HCT116 (cell line): Measurements from ENCODE around the gene SLC6A6. TPM values are rescaled to one million over a fixed set of nuclear protein-coding genes. Genes with fewer than 3 reads are reported as not detected.

ENCODE experiments used
- ATAC-seq: fragments of 200-7000 bp; cut with Tn5 transposase; 2 replicates; pipeline ENCODE4 v1.9.1; 2020; ENCODE audit warnings: mild to moderate bottlenecking, moderate library complexity
- BruUV-seq: library from RNA; stranded (reverse); fragments of 400-500 nt; replicated peaks from 2 replicates; lab custom pipeline; 2021; lab: Mats Ljungman, UMichigan
- CTCF ChIA-PET: fragments of 300-600 bp; sonication (Branson Sonifier 250); formaldehyde crosslinking; loops from one replicate; lab custom pipeline; 2021; ENCODE audit warnings: antibody characterized with exemption; lab: Charles Lee
- POLR2A ChIA-PET: fragments of 300-600, 350-600 bp; sonication (Branson Sonifier 250); formaldehyde crosslinking; loops from one replicate; lab custom pipeline; 2021; ENCODE audit warnings: antibody characterized with exemption; lab: Charles Lee
- RAD21 ChIA-PET, 2 experiments: fragments of 300-600 bp; sonication (Branson Sonifier 250); formaldehyde crosslinking; loops; one replicate each; lab custom pipeline; 2023; ENCODE audit warnings: low total read pairs in 2 of 2; ENCODE audit not compliant: uncharacterized antibody in 2 of 2, unreplicated experiment in 2 of 2, low non-redundant PET in 1 of 2; lab: Charles Lee
- DNase-seq: peaks from one replicate; pipeline ENCODE4 v3.0.0-alpha.2; 2010; ENCODE audit warnings: low read depth, low spot score
- H2AFZ ChIP-seq: fragments of 200-600 bp; shearing (Covaris generic), sonication (generic); 2 replicates; pipeline ENCODE4 v1.6.1; 2017; ENCODE audit warnings: low read depth, mixed run types, mixed read lengths, antibody characterized with exemption, low read length; ENCODE audit not compliant: poor library complexity, severe bottlenecking
- H3K27ac ChIP-seq: 2 replicates; pipeline ENCODE4 v1.5.1; 2012; ENCODE audit warnings: low read depth, low read length
- H3K27me3 ChIP-seq: fragments of 200-600 bp; sonication (generic); 2 replicates; pipeline ENCODE4 v1.6.1; 2016; ENCODE audit warnings: mixed run types, low read length, mixed read lengths; ENCODE audit not compliant: insufficient read depth
- H3K36me3 ChIP-seq, 2 experiments: fragments of 200-500 bp in 1 of 2; fragments of 200-600 bp in 1 of 2; sonication (Bioruptor generic) in 1 of 2; sonication (generic) in 1 of 2; 2 replicates each; pipeline versions ENCODE4 v1.5.1 to v1.6.1; 2014 to 2016; ENCODE audit warnings: low read length in 2 of 2, inconsistent platforms in 1 of 2, mixed read lengths in 1 of 2, mixed run types in 1 of 2; ENCODE audit not compliant: insufficient read depth in 2 of 2, control insufficient read depth in 1 of 2
- H3K4me1 ChIP-seq, 2 experiments: fragments of 200-600 bp in 1 of 2; sonication (generic) in 1 of 2; 2 replicates each; pipeline versions ENCODE4 v1.5.1 to v1.6.1; 2012 to 2017; ENCODE audit warnings: low read length in 2 of 2, inconsistent platforms in 1 of 2, mild to moderate bottlenecking in 1 of 2, mixed read lengths in 1 of 2, mixed run types in 1 of 2, moderate library complexity in 1 of 2; ENCODE audit not compliant: insufficient read depth in 2 of 2, control insufficient read depth in 1 of 2
- H3K4me2 ChIP-seq: fragments of 200-600 bp; sonication (generic); 2 replicates; pipeline ENCODE4 v1.6.1; 2017; ENCODE audit warnings: mixed run types, low read length, mixed read lengths
- H3K4me3 ChIP-seq, 2 experiments: fragments of 200-600 bp in 1 of 2; sonication (generic) in 1 of 2; replicated peaks in 1 of 2; 2 replicates each; pipeline ENCODE4 v1.5.1; 2011 to 2016; ENCODE audit warnings: low read length in 2 of 2, control low read depth in 1 of 2, low read depth in 1 of 2, mild to moderate bottlenecking in 1 of 2, mixed read lengths in 1 of 2, mixed run types in 1 of 2
- H3K79me2 ChIP-seq: fragments of 200-600 bp; sonication (generic); 2 replicates; pipeline ENCODE4 v1.6.1; 2017; ENCODE audit warnings: mild to moderate bottlenecking, mixed run types, low read length, moderate library complexity, mixed read lengths; ENCODE audit not compliant: insufficient read depth
- H3K9ac ChIP-seq: fragments of 200-600 bp; sonication (generic); 2 replicates; pipeline ENCODE4 v1.6.1; 2016; ENCODE audit warnings: low read length, mixed read lengths
- H3K9me2 ChIP-seq: fragments of 200-600 bp; sonication (generic), shearing (Covaris generic); 2 replicates; pipeline ENCODE4 v1.6.1; 2017; ENCODE audit warnings: mixed run types, mild to moderate bottlenecking, moderate library complexity; ENCODE audit not compliant: insufficient read depth
- H3K9me3 ChIP-seq, 2 experiments: fragments of 200-500 bp in 1 of 2; fragments of 200-600 bp in 1 of 2; sonication (Bioruptor generic) in 1 of 2; sonication (generic) in 1 of 2; 2 replicates each; pipeline ENCODE4 v1.6.1; 2014 to 2017; ENCODE audit warnings: low read length in 2 of 2, mixed read lengths in 2 of 2, inconsistent platforms in 1 of 2, low read depth in 1 of 2, mild to moderate bottlenecking in 1 of 2, mixed run types in 1 of 2, moderate library complexity in 1 of 2; ENCODE audit not compliant: control insufficient read depth in 1 of 2, insufficient read depth in 1 of 2
- H4K20me1 ChIP-seq: fragments of 200-600 bp; sonication (generic), shearing (Covaris generic); 2 replicates; pipeline ENCODE4 v1.6.1; 2017; ENCODE audit warnings: mixed run types, mild to moderate bottlenecking, moderate library complexity; ENCODE audit not compliant: insufficient read depth
- ELF1 ChIP-seq: IDR thresholded peaks from 2 replicates; pipeline ENCODE4 v1.6.1; 2012; ENCODE audit warnings: low read depth, borderline replicate concordance
- EZH2 ChIP-seq: fragments of 200-600 bp; sonication (generic); IDR thresholded peaks from 2 replicates; pipeline ENCODE4 v1.6.1; 2017; ENCODE audit warnings: antibody characterized with exemption, mixed run types
- EZH2phosphoT487 ChIP-seq: fragments of 200-600 bp; IDR thresholded peaks from 2 replicates; pipeline ENCODE4 v1.6.1; 2018; ENCODE audit warnings: antibody characterized with exemption, borderline replicate concordance
- JUND ChIP-seq: IDR thresholded peaks from 2 replicates; pipeline ENCODE4 v1.6.1; 2012
- RAD21 ChIP-seq: IDR thresholded peaks from 2 replicates; pipeline ENCODE4 v1.6.1; 2012; ENCODE audit warnings: low read depth, mild to moderate bottlenecking
- SRF ChIP-seq: IDR thresholded peaks from 2 replicates; pipeline ENCODE4 v1.6.1; 2012; ENCODE audit warnings: low read depth
- YY1 ChIP-seq: IDR thresholded peaks from 2 replicates; pipeline ENCODE4 v1.6.1; 2011; ENCODE audit warnings: low read length, low read depth, moderate library complexity, mild to moderate bottlenecking; ENCODE audit not compliant: insufficient replicate concordance; ENCODE audit errors: extremely low read depth
- intact Hi-C: fragments of 100-400 bp; cut with micrococcal nuclease; formaldehyde crosslinking; loops from 2 replicates; pipeline ENCODE4 v1.10.0; 2022
- total RNA-seq: library from RNA; stranded (reverse); gene quantifications from one replicate; pipeline ENCODE4 v1.2.1, GENCODE V29; 2021; ENCODE audit not compliant: unreplicated experiment
- TF ChIP-seq, protein P1 (sequence below): IDR thresholded peaks from 2 replicates; pipeline ENCODE4 v1.6.1; 2011; ENCODE audit warnings: mild to moderate bottlenecking, low read length, moderate library complexity; ENCODE audit not compliant: insufficient replicate concordance; ENCODE audit errors: extremely low read depth
- TF ChIP-seq, protein P2 (sequence below): IDR thresholded peaks from 2 replicates; pipeline ENCODE4 v1.6.1; 2012; ENCODE audit warnings: low read depth

Gene SLC6A6
- total RNA-seq, 1 experiment from 2014 or later: 36.3 TPM

DNA sequence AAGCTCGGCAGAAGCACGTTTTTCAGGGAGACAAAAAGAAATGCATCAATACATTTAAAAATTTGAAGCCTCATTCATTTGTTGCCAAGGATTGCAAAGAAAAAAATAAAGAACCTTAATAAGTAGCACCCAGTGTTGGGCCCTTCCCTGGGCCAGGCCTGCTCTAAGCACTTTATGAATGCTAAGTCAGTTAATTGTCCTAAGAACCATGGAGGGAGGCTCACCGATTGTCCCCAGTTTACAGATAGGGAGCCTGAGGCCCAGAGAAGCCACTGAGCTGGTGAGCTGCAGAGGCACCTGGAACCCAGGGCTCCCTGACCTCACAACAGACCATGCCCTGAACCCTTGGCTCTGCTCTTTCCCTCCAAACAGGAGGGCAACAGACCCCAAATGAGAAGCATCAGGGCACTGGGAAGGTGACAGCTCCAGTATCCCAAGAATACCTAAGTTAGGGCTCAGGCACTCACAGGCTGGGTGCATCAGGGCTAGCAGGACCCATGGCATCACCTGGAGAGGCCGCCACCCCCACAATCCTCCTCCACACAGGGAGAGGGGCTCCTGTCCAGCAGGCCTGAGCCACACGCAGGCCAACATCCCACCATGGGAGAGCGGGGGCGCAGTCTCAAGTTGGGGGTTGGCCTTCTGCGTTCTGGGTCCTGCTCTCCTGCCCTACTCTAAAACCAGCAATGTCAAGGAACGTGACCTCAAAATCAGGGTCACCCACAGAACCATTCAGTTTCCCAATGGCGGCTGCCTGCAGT, 133.8 kb downstream of the SLC6A6 start:
- Histone ChIP-seq H3K9ac (no peak overlapping the region), H3K9me3 (no peaks in the 10 kb centered on the region), H2AFZ (no peak overlapping the region), H3K27me3 (no peaks in the 10 kb centered on the region), H3K4me1 (peaks cover 3 to 19% of the 10 kb centered on the region in 2 experiments; a peak in 3 of 4 replicates)
- ChIA-PET POLR2A (no interaction called here), RAD21 (no interaction called here)
- no peak for DNase-seq
- no peak for TF ChIP-seq ELF1
- no peak for TF ChIP-seq RAD21
- TF ChIP-seq EZH2phosphoT487: no peak
- TF ChIP-seq JUND: no peak
- TF ChIP-seq SRF: no peak
- no peak for TF ChIP-seq EZH2
- TF ChIP-seq, protein P1, sequence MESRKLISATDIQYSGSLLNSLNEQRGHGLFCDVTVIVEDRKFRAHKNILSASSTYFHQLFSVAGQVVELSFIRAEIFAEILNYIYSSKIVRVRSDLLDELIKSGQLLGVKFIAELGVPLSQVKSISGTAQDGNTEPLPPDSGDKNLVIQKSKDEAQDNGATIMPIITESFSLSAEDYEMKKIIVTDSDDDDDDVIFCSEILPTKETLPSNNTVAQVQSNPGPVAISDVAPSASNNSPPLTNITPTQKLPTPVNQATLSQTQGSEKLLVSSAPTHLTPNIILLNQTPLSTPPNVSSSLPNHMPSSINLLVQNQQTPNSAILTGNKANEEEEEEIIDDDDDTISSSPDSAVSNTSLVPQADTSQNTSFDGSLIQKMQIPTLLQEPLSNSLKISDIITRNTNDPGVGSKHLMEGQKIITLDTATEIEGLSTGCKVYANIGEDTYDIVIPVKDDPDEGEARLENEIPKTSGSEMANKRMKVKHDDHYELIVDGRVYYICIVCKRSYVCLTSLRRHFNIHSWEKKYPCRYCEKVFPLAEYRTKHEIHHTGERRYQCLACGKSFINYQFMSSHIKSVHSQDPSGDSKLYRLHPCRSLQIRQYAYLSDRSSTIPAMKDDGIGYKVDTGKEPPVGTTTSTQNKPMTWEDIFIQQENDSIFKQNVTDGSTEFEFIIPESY: no peak
- TF ChIP-seq, protein P2, sequence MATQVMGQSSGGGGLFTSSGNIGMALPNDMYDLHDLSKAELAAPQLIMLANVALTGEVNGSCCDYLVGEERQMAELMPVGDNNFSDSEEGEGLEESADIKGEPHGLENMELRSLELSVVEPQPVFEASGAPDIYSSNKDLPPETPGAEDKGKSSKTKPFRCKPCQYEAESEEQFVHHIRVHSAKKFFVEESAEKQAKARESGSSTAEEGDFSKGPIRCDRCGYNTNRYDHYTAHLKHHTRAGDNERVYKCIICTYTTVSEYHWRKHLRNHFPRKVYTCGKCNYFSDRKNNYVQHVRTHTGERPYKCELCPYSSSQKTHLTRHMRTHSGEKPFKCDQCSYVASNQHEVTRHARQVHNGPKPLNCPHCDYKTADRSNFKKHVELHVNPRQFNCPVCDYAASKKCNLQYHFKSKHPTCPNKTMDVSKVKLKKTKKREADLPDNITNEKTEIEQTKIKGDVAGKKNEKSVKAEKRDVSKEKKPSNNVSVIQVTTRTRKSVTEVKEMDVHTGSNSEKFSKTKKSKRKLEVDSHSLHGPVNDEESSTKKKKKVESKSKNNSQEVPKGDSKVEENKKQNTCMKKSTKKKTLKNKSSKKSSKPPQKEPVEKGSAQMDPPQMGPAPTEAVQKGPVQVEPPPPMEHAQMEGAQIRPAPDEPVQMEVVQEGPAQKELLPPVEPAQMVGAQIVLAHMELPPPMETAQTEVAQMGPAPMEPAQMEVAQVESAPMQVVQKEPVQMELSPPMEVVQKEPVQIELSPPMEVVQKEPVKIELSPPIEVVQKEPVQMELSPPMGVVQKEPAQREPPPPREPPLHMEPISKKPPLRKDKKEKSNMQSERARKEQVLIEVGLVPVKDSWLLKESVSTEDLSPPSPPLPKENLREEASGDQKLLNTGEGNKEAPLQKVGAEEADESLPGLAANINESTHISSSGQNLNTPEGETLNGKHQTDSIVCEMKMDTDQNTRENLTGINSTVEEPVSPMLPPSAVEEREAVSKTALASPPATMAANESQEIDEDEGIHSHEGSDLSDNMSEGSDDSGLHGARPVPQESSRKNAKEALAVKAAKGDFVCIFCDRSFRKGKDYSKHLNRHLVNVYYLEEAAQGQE: no peak
- TF ChIP-seq YY1: no peak
- TF ChIP-seq, all 23 proteins: peak for 0
- no peaks in the 10 kb centered on the region for H3K36me3 ChIP-seq
- no peaks in the 10 kb centered on the region for H3K9me2 ChIP-seq
- no peak for ATAC-seq
- intact Hi-C loops: no loop called here
- H3K79me2 ChIP-seq: no peaks in the 10 kb centered on the region
- CTCF ChIA-PET: interaction anchor here (1.6 kb wide), 1 partner anchor 13 kb away, joined by 3 read pairs; no protein-coding TSS in a partner anchor
- no peak overlapping the region for H3K27ac ChIP-seq
- H3K4me3 ChIP-seq: no peak overlapping the region
- no peak overlapping the region for H3K4me2 ChIP-seq
- no peaks in the 10 kb centered on the region for H4K20me1 ChIP-seq
- no TSS peak for BruUV-seq
